GM23338 (cell line): ENCODE measurements around the gene AP4M1. TPM values are rescaled to one million over a fixed set of nuclear protein-coding genes. Genes with fewer than 3 reads are reported as not detected.

Experiments
- ATAC-seq: fragments of 200-7000 bp; cut with Tn5 transposase; 3 replicates; pipeline ENCODE4 v1.9.1; 2020
- DNase-seq: peaks from one replicate; pipeline ENCODE4 v3.0.0-alpha.2; 2015; ENCODE audit warnings: low spot score
- H2AFZ ChIP-seq: fragments of 200-600 bp; sonication (generic); 2 replicates; pipeline ENCODE4 v1.8.0; 2016; ENCODE audit warnings: antibody characterized with exemption, mild to moderate bottlenecking, moderate library complexity
- H3F3A ChIP-seq: fragments of 200-600 bp; sonication (generic); replicated peaks from 2 replicates; pipeline ENCODE4 v1.8.0; 2017; ENCODE audit warnings: antibody characterized with exemption, mixed run types, low read depth
- H3K27ac ChIP-seq: fragments of 200-600 bp; sonication (generic); 2 replicates; pipeline ENCODE4 v1.6.1; 2016; ENCODE audit warnings: low read depth
- H3K27me3 ChIP-seq: fragments of 200-600 bp; sonication (generic); 2 replicates; pipeline ENCODE4 v1.8.0; 2016; ENCODE audit warnings: mild to moderate bottlenecking, mixed run types, moderate library complexity; ENCODE audit not compliant: insufficient read depth
- H3K36me3 ChIP-seq: fragments of 200-600 bp; sonication (generic); 2 replicates; pipeline ENCODE4 v1.8.0; 2016; ENCODE audit warnings: mild to moderate bottlenecking; ENCODE audit not compliant: insufficient read depth
- H3K4me1 ChIP-seq: fragments of 200-600 bp; sonication (generic); 2 replicates; pipeline ENCODE4 v1.8.0; 2016; ENCODE audit warnings: mild to moderate bottlenecking, moderate library complexity; ENCODE audit not compliant: insufficient read depth
- H3K4me2 ChIP-seq: fragments of 200-600 bp; sonication (generic); 2 replicates; pipeline ENCODE4 v1.7.1; 2017; ENCODE audit warnings: mixed run types
- H3K4me3 ChIP-seq: fragments of 200-600 bp; sonication (generic); 2 replicates; pipeline ENCODE4 v1.6.1; 2016; ENCODE audit warnings: mixed run types
- H3K79me2 ChIP-seq: fragments of 200-600 bp; sonication (generic); replicated peaks from 2 replicates; pipeline ENCODE4 v1.8.0; 2017; ENCODE audit warnings: mild to moderate bottlenecking; ENCODE audit not compliant: insufficient read depth
- H3K9me2 ChIP-seq: fragments of 200-600 bp; sonication (generic); 2 replicates; pipeline ENCODE4 v1.8.0; 2017; ENCODE audit not compliant: insufficient read depth
- H4K20me1 ChIP-seq: fragments of 200-600 bp; sonication (generic); replicated peaks from 2 replicates; pipeline ENCODE4 v1.8.0; 2017; ENCODE audit warnings: mild to moderate bottlenecking; ENCODE audit not compliant: insufficient read depth
- H3K27ac Mint-ChIP-seq: 2 replicates; pipeline ENCODE4 v1.8.0; 2020; ENCODE audit warnings: inconsistent platforms, mild to moderate bottlenecking, moderate library complexity, mixed read lengths
- H3K27me3 Mint-ChIP-seq: 3 replicates; pipeline ENCODE4 v1.8.0; 2022; ENCODE audit warnings: low read depth, mild to moderate bottlenecking, moderate library complexity, mixed read lengths, inconsistent platforms; ENCODE audit not compliant: insufficient read depth, poor library complexity
- H3K36me3 Mint-ChIP-seq: 3 replicates; pipeline ENCODE4 v1.8.0; 2021; ENCODE audit warnings: low read depth, mild to moderate bottlenecking, inconsistent platforms, moderate library complexity, mixed read lengths
- H3K4me1 Mint-ChIP-seq: 3 replicates; pipeline ENCODE4 v1.8.0; 2020; ENCODE audit warnings: mild to moderate bottlenecking, inconsistent platforms, mixed read lengths
- H3K4me3 Mint-ChIP-seq: 3 replicates; pipeline ENCODE4 v1.8.0; 2021; ENCODE audit warnings: moderate library complexity, mild to moderate bottlenecking, inconsistent platforms, mixed read lengths
- H3K9me3 Mint-ChIP-seq: 3 replicates; pipeline ENCODE4 v1.8.0; 2020; ENCODE audit warnings: moderate library complexity, mild to moderate bottlenecking, inconsistent platforms, mixed read lengths
- CREB1 ChIP-seq: fragments of 250-450 bp; sonication (Bioruptor Pico); IDR thresholded peaks from 2 replicates; pipeline ENCODE4 v1.5.0; 2020; ENCODE audit warnings: low read depth, mild to moderate bottlenecking, moderate library complexity
- EZH2 ChIP-seq: fragments of 200-600 bp; sonication (generic); IDR thresholded peaks from one replicate; pipeline ENCODE4 v1.8.0; 2017; ENCODE audit warnings: antibody characterized with exemption, mild to moderate bottlenecking, low read depth; ENCODE audit not compliant: unreplicated experiment
- EZH2phosphoT487 ChIP-seq: fragments of 200-600 bp; sonication (generic); IDR thresholded peaks from one replicate; pipeline ENCODE4 v1.8.1; 2018; ENCODE audit warnings: antibody characterized with exemption; ENCODE audit not compliant: unreplicated experiment
- JUNB ChIP-seq: IDR thresholded peaks from one replicate; pipeline ENCODE4 v1.6.1; 2016; ENCODE audit warnings: antibody characterized with exemption; ENCODE audit not compliant: unreplicated experiment
- NANOG ChIP-seq: IDR thresholded peaks from 2 replicates; pipeline ENCODE4 v1.6.1; 2016; ENCODE audit warnings: antibody characterized with exemption, borderline replicate concordance
- POLR2AphosphoS5 ChIP-seq: IDR thresholded peaks from 2 replicates; pipeline ENCODE4 v1.6.1; 2016; ENCODE audit warnings: antibody characterized with exemption, low read depth
- STAT1 ChIP-seq: IDR thresholded peaks from one replicate; pipeline ENCODE4 v1.6.1; 2016; ENCODE audit warnings: antibody characterized with exemption; ENCODE audit not compliant: unreplicated experiment
- ZNF114 ChIP-seq: fragments of 250-450 bp; sonication (Bioruptor Pico); IDR thresholded peaks from 2 replicates; pipeline ENCODE4 v1.5.0; 2020; ENCODE audit warnings: mild to moderate bottlenecking, moderate library complexity
- ZNF331 ChIP-seq: fragments of 250-450 bp; sonication (Bioruptor Pico); IDR thresholded peaks from 2 replicates; pipeline ENCODE4 v1.5.0; 2020; ENCODE audit warnings: low read depth, mild to moderate bottlenecking, moderate library complexity
- polyA plus RNA-seq: library from polyadenylated mRNA; unstranded; fragments of >200 nt; fragmentation: Nextera tagmentation; extraction: Ambion mirVana; gene quantifications from 2 replicates; pipeline ENCODE4 v1.2.1, GENCODE V29; 2016
- total RNA-seq: library from RNA; depleted of rRNA; stranded (reverse); fragments of >200 nt; shearing (Covaris generic); gene quantifications from 2 replicates; pipeline ENCODE4 v1.2.3, GENCODE V29; 2014
- TF ChIP-seq, protein P1 (sequence below): IDR thresholded peaks from one replicate; pipeline ENCODE4 v1.6.1; 2018; ENCODE audit warnings: antibody characterized with exemption; ENCODE audit not compliant: unreplicated experiment
- TF ChIP-seq, protein P2 (sequence below): IDR thresholded peaks from 2 replicates; pipeline ENCODE4 v1.6.1; 2016; ENCODE audit warnings: antibody characterized with exemption
- TF ChIP-seq, protein P3 (sequence below), 2 experiments: fragments of 200-600 bp in 1 of 2; sonication (generic) in 1 of 2; conservative IDR thresholded peaks; 2 replicates each; pipeline versions ENCODE4 v1.5.1 to v1.6.1; 2016 to 2017; ENCODE audit warnings: antibody characterized with exemption in 2 of 2, low read depth in 2 of 2, mild to moderate bottlenecking in 2 of 2, moderate library complexity in 1 of 2
- TF ChIP-seq, protein P4 (sequence below): fragments of 250-450 bp; sonication (Bioruptor Pico); IDR thresholded peaks from 2 replicates; pipeline ENCODE4 v1.5.0; 2020; ENCODE audit warnings: mild to moderate bottlenecking, moderate library complexity

The AP4M1 gene
- total and polyA plus RNA-seq, 2 experiments from 2014 or later = 9.5 to 13.3 TPM

DNA sequence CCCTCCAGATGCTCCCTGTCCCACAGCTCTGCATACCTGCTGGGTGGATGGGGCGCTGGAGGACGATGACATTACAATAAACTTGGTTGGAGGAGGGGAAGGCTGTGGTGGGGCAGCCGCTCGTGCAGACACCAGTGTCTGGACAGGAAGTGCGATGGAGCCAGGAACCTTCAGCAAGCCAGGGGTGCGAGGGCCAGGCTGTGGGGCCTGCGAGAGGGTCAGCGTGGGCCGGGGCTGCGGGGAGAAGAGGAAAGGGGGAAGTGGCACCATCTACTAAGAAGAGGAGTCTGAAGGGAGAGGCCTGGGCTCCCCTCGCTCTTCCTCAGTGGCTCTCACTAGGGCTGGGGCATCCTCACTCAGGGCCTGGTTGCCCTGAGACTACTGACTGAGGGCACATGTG lies 6.4 kb downstream of the AP4M1 start:
- Histone ChIP-seq H3F3A (no peaks in the 10 kb centered on the region; the same call in 1 of the 2 replicates), H3K9me2 (no peaks in the 10 kb centered on the region), H3K4me2 (no peak overlapping the region), H3K4me1 (no peaks in the 10 kb centered on the region), H3K4me3 (no peak overlapping the region), H4K20me1 (no peaks in the 10 kb centered on the region), H3K27me3 (no peaks in the 10 kb centered on the region), H3K27ac (no peak overlapping the region), H3K36me3 (peaks cover 17% of the 10 kb centered on the region; the same call in 1 of the 2 replicates), H3K79me2 (no peaks in the 10 kb centered on the region), H2AFZ (no peak overlapping the region)
- DNase-seq (no peak), ATAC-seq (no peak)
- Mint-ChIP-seq H3K9me3 (no peaks in the 10 kb centered on the region), H3K36me3 (peaks cover 82% of the 10 kb centered on the region), H3K27ac (peak overlapping the region; percentile 62; the same call in 1 of the 2 replicates), H3K4me1 (peaks cover 2% of the 10 kb centered on the region; the same call in 2 of the 3 replicates), H3K4me3 (no peak overlapping the region), H3K27me3 (peaks cover 28% of the 10 kb centered on the region)
- TF ChIP-seq JUNB = no peak
- no peak for TF ChIP-seq EZH2
- TF ChIP-seq CREB1 (CRISPR knock-in tag) = no peak
- TF ChIP-seq EZH2phosphoT487 = no peak
- TF ChIP-seq POLR2AphosphoS5 = no peak
- TF ChIP-seq, protein P1, sequence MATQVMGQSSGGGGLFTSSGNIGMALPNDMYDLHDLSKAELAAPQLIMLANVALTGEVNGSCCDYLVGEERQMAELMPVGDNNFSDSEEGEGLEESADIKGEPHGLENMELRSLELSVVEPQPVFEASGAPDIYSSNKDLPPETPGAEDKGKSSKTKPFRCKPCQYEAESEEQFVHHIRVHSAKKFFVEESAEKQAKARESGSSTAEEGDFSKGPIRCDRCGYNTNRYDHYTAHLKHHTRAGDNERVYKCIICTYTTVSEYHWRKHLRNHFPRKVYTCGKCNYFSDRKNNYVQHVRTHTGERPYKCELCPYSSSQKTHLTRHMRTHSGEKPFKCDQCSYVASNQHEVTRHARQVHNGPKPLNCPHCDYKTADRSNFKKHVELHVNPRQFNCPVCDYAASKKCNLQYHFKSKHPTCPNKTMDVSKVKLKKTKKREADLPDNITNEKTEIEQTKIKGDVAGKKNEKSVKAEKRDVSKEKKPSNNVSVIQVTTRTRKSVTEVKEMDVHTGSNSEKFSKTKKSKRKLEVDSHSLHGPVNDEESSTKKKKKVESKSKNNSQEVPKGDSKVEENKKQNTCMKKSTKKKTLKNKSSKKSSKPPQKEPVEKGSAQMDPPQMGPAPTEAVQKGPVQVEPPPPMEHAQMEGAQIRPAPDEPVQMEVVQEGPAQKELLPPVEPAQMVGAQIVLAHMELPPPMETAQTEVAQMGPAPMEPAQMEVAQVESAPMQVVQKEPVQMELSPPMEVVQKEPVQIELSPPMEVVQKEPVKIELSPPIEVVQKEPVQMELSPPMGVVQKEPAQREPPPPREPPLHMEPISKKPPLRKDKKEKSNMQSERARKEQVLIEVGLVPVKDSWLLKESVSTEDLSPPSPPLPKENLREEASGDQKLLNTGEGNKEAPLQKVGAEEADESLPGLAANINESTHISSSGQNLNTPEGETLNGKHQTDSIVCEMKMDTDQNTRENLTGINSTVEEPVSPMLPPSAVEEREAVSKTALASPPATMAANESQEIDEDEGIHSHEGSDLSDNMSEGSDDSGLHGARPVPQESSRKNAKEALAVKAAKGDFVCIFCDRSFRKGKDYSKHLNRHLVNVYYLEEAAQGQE = no peak
- TF ChIP-seq, protein P2, sequence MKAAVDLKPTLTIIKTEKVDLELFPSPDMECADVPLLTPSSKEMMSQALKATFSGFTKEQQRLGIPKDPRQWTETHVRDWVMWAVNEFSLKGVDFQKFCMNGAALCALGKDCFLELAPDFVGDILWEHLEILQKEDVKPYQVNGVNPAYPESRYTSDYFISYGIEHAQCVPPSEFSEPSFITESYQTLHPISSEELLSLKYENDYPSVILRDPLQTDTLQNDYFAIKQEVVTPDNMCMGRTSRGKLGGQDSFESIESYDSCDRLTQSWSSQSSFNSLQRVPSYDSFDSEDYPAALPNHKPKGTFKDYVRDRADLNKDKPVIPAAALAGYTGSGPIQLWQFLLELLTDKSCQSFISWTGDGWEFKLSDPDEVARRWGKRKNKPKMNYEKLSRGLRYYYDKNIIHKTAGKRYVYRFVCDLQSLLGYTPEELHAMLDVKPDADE = no peak
- no peak for TF ChIP-seq ZNF331 (CRISPR knock-in tag)
- TF ChIP-seq STAT1 = no peak
- TF ChIP-seq, protein P3, sequence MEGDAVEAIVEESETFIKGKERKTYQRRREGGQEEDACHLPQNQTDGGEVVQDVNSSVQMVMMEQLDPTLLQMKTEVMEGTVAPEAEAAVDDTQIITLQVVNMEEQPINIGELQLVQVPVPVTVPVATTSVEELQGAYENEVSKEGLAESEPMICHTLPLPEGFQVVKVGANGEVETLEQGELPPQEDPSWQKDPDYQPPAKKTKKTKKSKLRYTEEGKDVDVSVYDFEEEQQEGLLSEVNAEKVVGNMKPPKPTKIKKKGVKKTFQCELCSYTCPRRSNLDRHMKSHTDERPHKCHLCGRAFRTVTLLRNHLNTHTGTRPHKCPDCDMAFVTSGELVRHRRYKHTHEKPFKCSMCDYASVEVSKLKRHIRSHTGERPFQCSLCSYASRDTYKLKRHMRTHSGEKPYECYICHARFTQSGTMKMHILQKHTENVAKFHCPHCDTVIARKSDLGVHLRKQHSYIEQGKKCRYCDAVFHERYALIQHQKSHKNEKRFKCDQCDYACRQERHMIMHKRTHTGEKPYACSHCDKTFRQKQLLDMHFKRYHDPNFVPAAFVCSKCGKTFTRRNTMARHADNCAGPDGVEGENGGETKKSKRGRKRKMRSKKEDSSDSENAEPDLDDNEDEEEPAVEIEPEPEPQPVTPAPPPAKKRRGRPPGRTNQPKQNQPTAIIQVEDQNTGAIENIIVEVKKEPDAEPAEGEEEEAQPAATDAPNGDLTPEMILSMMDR (conservative IDR thresholded peaks at IDR 0.05; ENCODE audit: low read depth in 2 of 2) = no peak
- TF ChIP-seq NANOG = no peak
- TF ChIP-seq, protein P4, sequence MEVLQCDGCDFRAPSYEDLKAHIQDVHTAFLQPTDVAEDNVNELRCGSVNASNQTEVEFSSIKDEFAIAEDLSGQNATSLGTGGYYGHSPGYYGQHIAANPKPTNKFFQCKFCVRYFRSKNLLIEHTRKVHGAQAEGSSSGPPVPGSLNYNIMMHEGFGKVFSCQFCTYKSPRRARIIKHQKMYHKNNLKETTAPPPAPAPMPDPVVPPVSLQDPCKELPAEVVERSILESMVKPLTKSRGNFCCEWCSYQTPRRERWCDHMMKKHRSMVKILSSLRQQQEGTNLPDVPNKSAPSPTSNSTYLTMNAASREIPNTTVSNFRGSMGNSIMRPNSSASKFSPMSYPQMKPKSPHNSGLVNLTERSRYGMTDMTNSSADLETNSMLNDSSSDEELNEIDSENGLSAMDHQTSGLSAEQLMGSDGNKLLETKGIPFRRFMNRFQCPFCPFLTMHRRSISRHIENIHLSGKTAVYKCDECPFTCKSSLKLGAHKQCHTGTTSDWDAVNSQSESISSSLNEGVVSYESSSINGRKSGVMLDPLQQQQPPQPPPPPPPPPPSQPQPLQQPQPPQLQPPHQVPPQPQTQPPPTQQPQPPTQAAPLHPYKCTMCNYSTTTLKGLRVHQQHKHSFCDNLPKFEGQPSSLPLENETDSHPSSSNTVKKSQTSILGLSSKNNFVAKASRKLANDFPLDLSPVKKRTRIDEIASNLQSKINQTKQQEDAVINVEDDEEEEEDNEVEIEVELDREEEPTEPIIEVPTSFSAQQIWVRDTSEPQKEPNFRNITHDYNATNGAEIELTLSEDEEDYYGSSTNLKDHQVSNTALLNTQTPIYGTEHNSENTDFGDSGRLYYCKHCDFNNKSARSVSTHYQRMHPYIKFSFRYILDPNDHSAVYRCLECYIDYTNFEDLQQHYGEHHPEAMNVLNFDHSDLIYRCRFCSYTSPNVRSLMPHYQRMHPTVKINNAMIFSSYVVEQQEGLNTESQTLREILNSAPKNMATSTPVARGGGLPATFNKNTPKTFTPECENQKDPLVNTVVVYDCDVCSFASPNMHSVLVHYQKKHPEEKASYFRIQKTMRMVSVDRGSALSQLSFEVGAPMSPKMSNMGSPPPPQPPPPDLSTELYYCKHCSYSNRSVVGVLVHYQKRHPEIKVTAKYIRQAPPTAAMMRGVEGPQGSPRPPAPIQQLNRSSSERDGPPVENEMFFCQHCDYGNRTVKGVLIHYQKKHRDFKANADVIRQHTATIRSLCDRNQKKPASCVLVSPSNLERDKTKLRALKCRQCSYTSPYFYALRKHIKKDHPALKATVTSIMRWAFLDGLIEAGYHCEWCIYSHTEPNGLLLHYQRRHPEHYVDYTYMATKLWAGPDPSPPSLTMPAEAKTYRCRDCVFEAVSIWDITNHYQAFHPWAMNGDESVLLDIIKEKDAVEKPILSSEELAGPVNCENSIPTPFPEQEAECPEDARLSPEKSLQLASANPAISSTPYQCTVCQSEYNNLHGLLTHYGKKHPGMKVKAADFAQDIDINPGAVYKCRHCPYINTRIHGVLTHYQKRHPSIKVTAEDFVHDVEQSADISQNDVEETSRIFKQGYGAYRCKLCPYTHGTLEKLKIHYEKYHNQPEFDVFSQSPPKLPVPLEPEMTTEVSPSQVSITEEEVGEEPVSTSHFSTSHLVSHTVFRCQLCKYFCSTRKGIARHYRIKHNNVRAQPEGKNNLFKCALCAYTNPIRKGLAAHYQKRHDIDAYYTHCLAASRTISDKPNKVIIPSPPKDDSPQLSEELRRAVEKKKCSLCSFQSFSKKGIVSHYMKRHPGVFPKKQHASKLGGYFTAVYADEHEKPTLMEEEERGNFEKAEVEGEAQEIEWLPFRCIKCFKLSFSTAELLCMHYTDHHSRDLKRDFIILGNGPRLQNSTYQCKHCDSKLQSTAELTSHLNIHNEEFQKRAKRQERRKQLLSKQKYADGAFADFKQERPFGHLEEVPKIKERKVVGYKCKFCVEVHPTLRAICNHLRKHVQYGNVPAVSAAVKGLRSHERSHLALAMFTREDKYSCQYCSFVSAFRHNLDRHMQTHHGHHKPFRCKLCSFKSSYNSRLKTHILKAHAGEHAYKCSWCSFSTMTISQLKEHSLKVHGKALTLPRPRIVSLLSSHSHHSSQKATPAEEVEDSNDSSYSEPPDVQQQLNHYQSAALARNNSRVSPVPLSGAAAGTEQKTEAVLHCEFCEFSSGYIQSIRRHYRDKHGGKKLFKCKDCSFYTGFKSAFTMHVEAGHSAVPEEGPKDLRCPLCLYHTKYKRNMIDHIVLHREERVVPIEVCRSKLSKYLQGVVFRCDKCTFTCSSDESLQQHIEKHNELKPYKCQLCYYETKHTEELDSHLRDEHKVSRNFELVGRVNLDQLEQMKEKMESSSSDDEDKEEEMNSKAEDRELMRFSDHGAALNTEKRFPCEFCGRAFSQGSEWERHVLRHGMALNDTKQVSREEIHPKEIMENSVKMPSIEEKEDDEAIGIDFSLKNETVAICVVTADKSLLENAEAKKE = no peak
- no peak for TF ChIP-seq ZNF114
